ENCODE data around the gene INVS. TPM values are rescaled to one million over a fixed set of nuclear protein-coding genes. Genes with fewer than 3 reads are reported as not detected.

Gene INVS
- total RNA-seq, 1 donor from 2014 or later, result 28.1 TPM

- no peak for TF ChIP-seq CTCF (IDR thresholded peaks at IDR 0.05; ENCODE audit: unreplicated experiment)
- no peaks in the 10 kb centered on the region for H3K36me3 Mint-ChIP-seq (ENCODE audit: insufficient read depth)
- H3K4me1 Mint-ChIP-seq (ENCODE audit: low read depth), result peaks cover 2% of the 10 kb centered on the region
- H3K9me3 Mint-ChIP-seq (ENCODE audit: low read depth), result no peaks in the 10 kb centered on the region
- no peak for DNase-seq (ENCODE audit: low spot score, unreplicated experiment)
- no peaks in the 10 kb centered on the region for H3K27me3 Mint-ChIP-seq
- H3K27ac Mint-ChIP-seq, result no peak overlapping the region
- no peak overlapping the region for H3K4me3 Mint-ChIP-seq (ENCODE audit: low read depth)
These were observed 16.3 kb upstream of the INVS start for GRCh38 chr9:100082782-100083181.

GRCh38 chr9:100083448-100084127, 15.5 kb upstream of the INVS start:
- Mint-ChIP-seq H3K27ac (no peak overlapping the region), H3K36me3 (ENCODE audit: insufficient read depth) (no peaks in the 10 kb centered on the region), H3K4me3 (ENCODE audit: low read depth) (no peak overlapping the region), H3K27me3 (no peaks in the 10 kb centered on the region), H3K9me3 (ENCODE audit: low read depth) (no peaks in the 10 kb centered on the region), H3K4me1 (ENCODE audit: low read depth) (peaks cover 5% of the 10 kb centered on the region)
- no peak for TF ChIP-seq CTCF (IDR thresholded peaks at IDR 0.05; ENCODE audit: unreplicated experiment)
- no peak for DNase-seq (ENCODE audit: low spot score, unreplicated experiment)

- DNase-seq (ENCODE audit: low spot score, unreplicated experiment), result no peak
- Mint-ChIP-seq H3K27me3 (no peaks in the 10 kb centered on the region), H3K4me1 (ENCODE audit: low read depth) (peaks cover 5% of the 10 kb centered on the region), H3K36me3 (ENCODE audit: insufficient read depth) (no peaks in the 10 kb centered on the region), H3K27ac (no peak overlapping the region), H3K4me3 (ENCODE audit: low read depth) (no peak overlapping the region), H3K9me3 (ENCODE audit: low read depth) (no peaks in the 10 kb centered on the region)
- no peak for TF ChIP-seq CTCF (IDR thresholded peaks at IDR 0.05; ENCODE audit: unreplicated experiment)
These were observed 15.0 kb upstream of the INVS start for GRCh38 chr9:100084128-100084453.

GRCh38 chr9:100084734-100085133, 14.3 kb upstream of the INVS start:
- H3K27ac Mint-ChIP-seq, result no peak overlapping the region
- no peak for TF ChIP-seq CTCF (IDR thresholded peaks at IDR 0.05; ENCODE audit: unreplicated experiment)
- H3K4me1 Mint-ChIP-seq (ENCODE audit: low read depth), result peaks cover 5% of the 10 kb centered on the region
- H3K27me3 Mint-ChIP-seq, result no peaks in the 10 kb centered on the region
- no peaks in the 10 kb centered on the region for H3K9me3 Mint-ChIP-seq (ENCODE audit: low read depth)
- no peaks in the 10 kb centered on the region for H3K36me3 Mint-ChIP-seq (ENCODE audit: insufficient read depth)
- DNase-seq (ENCODE audit: low spot score, unreplicated experiment), result no peak
- no peak overlapping the region for H3K4me3 Mint-ChIP-seq (ENCODE audit: low read depth)

GRCh38 chr9:100086097-100086635, 12.9 kb upstream of the INVS start:
- H3K27ac Mint-ChIP-seq, result no peak overlapping the region
- DNase-seq (ENCODE audit: low spot score, unreplicated experiment), result no peak
- H3K27me3 Mint-ChIP-seq, result no peaks in the 10 kb centered on the region
- TF ChIP-seq CTCF (IDR thresholded peaks at IDR 0.05; ENCODE audit: unreplicated experiment), result no peak
- H3K36me3 Mint-ChIP-seq (ENCODE audit: insufficient read depth), result no peaks in the 10 kb centered on the region
- H3K9me3 Mint-ChIP-seq (ENCODE audit: low read depth), result no peaks in the 10 kb centered on the region
- H3K4me1 Mint-ChIP-seq (ENCODE audit: low read depth), result peaks cover 5% of the 10 kb centered on the region
- no peak overlapping the region for H3K4me3 Mint-ChIP-seq (ENCODE audit: low read depth)
